ENCODE data around the gene UBXN6.
A peak's percentile ranks its signal among the peaks of the same experiment; 100 is the strongest.

Gene UBXN6

GRCh38 chr19:4491446-4491845, 33.9 kb upstream of the UBXN6 start:
- Histone ChIP-seq H3K27me3 (ENCODE audit: control insufficient read depth, insufficient read depth, low read length) (no peaks in the 10 kb centered on the region), H3K36me3 (ENCODE audit: control insufficient read depth, insufficient read depth, low read length) (peaks cover 23% of the 10 kb centered on the region), H3K4me1 (ENCODE audit: control insufficient read depth, insufficient read depth, low read length) (no peaks in the 10 kb centered on the region), H3K27ac (ENCODE audit: low read depth, low read length) (no peak overlapping the region), H3K4me3 (ENCODE audit: low read length) (no peak overlapping the region), H3K9ac (ENCODE audit: low read length) (no peak overlapping the region)

- no peak overlapping the region for H3K27ac ChIP-seq (ENCODE audit: low read depth, low read length)
- H3K27me3 ChIP-seq (ENCODE audit: control insufficient read depth, insufficient read depth, low read length): no peaks in the 10 kb centered on the region
- no peak overlapping the region for H3K4me3 ChIP-seq (ENCODE audit: low read length)
- H3K9ac ChIP-seq (ENCODE audit: low read length): no peak overlapping the region
- H3K36me3 ChIP-seq (ENCODE audit: control insufficient read depth, insufficient read depth, low read length): peaks cover 23% of the 10 kb centered on the region
- H3K4me1 ChIP-seq (ENCODE audit: control insufficient read depth, insufficient read depth, low read length): no peaks in the 10 kb centered on the region
Observed at GRCh38 chr19:4488496-4488895, 30.9 kb upstream of the UBXN6 start.

GRCh38 chr19:4487572-4487971, 30.0 kb upstream of the UBXN6 start:
- Histone ChIP-seq H3K4me1 (ENCODE audit: control insufficient read depth, insufficient read depth, low read length) (no peaks in the 10 kb centered on the region), H3K36me3 (ENCODE audit: control insufficient read depth, insufficient read depth, low read length) (peaks cover 24% of the 10 kb centered on the region), H3K27ac (ENCODE audit: low read depth, low read length) (no peak overlapping the region), H3K27me3 (ENCODE audit: control insufficient read depth, insufficient read depth, low read length) (no peaks in the 10 kb centered on the region), H3K4me3 (ENCODE audit: low read length) (no peak overlapping the region), H3K9ac (ENCODE audit: low read length) (no peak overlapping the region)

DNA sequence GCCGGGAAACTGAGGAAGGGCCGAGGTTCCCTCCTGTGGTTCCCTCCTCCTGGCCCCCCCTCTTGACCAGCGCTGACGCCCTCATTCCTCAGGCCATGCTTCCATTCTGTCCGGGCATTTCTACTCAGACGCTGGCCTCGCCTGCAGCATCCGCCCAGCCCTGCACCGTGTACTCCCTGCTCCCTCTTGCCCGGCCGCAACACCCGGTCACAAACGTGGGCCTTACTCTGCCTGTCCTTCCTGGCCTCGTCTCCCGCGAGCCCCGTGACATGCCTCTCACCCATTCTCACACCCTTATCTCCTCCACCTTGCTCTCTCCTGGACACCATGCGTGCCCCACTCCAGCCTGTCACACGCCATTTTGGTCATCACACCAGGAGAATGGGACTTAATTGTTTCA, 25.8 kb upstream of the UBXN6 start:
- Histone ChIP-seq H3K4me3 (ENCODE audit: low read length) (no peak overlapping the region), H3K27ac (ENCODE audit: low read depth, low read length) (no peak overlapping the region), H3K36me3 (ENCODE audit: control insufficient read depth, insufficient read depth, low read length) (peaks cover 6% of the 10 kb centered on the region), H3K4me1 (ENCODE audit: control insufficient read depth, insufficient read depth, low read length) (no peaks in the 10 kb centered on the region), H3K27me3 (ENCODE audit: control insufficient read depth, insufficient read depth, low read length) (no peaks in the 10 kb centered on the region), H3K9ac (ENCODE audit: low read length) (no peak overlapping the region)

GRCh38 chr19:4482721-4483364, 25.2 kb upstream of the UBXN6 start:
- H3K4me1 ChIP-seq (ENCODE audit: control insufficient read depth, insufficient read depth, low read length): no peaks in the 10 kb centered on the region
- no peak overlapping the region for H3K9ac ChIP-seq (ENCODE audit: low read length)
- no peak overlapping the region for H3K4me3 ChIP-seq (ENCODE audit: low read length)
- H3K27me3 ChIP-seq (ENCODE audit: control insufficient read depth, insufficient read depth, low read length): no peaks in the 10 kb centered on the region
- peaks cover 6% of the 10 kb centered on the region for H3K36me3 ChIP-seq (ENCODE audit: control insufficient read depth, insufficient read depth, low read length)
- H3K27ac ChIP-seq (ENCODE audit: low read depth, low read length): no peak overlapping the region

DNA sequence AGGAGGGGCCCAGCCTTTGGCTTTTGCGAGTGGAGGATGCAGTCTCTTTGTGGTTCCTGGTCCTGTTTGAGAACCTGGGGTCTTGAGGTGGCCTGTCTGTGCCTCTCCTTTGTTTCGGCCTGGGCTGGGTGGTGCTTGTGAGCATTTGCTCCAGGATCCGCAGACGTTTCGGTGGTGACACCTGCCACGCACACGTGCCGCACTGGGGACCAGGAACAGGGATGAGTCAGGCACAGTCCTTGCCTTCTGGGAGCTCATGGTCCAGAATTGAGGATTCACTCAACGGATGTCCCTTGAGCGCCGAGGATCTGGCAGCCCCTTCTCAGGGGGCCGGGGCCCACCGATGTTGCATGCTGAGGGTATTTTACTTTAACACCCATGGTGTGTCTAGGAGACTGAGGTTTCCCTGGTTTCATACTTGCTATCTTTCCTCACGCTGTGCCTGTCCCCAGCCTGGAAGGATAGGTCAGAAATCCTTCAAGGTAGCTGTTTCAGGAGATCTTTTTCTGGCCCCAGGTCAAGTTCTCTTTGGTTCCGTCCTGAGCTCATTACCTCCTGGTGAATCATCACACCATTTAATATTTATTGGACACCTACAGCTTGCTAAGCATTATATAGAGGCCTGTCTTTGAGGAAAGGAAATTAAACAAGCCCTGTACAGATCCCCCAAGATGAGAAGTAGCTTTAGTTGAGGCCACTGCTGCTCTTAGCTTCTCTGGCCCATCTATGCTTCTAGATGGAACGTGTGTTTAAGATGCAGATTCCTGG, 19.6 kb upstream of the UBXN6 start:
- peaks cover 3% of the 10 kb centered on the region for H3K36me3 ChIP-seq (ENCODE audit: control insufficient read depth, insufficient read depth, low read length)
- H3K4me1 ChIP-seq (ENCODE audit: control insufficient read depth, insufficient read depth, low read length): peaks cover 7% of the 10 kb centered on the region
- H3K27me3 ChIP-seq (ENCODE audit: control insufficient read depth, insufficient read depth, low read length): no peaks in the 10 kb centered on the region
- no peak overlapping the region for H3K27ac ChIP-seq (ENCODE audit: low read depth, low read length)
- H3K4me3 ChIP-seq (ENCODE audit: low read length): no peak overlapping the region
- H3K9ac ChIP-seq (ENCODE audit: low read length): no peak overlapping the region

DNA sequence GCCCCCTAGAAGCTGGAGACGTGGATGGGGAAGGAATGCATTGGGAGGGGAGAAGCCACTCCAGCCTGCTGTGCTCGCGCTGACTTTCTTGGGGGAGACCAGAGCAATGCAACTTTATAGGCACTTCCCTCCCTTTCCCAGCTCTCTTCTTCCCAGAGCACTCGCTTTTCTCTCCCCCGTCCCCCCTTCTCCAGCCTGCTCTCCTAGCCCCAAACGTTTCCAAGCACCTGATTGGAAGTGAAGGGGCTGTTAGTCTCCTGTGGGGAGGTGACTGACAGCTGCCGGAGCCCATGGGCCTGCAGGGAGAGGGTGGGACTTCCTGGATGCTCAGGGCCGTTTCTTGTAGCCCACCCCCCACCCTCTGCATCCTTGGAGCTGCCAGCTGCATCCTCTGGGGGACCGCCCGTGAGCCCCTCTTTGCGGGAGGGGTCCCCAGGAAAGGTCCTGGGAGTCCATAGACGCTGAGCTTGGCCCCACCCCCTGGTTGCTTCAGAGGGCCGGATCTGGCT, 17.0 kb upstream of the UBXN6 start:
- H3K27me3 ChIP-seq (ENCODE audit: control insufficient read depth, insufficient read depth, low read length): no peaks in the 10 kb centered on the region
- peaks cover 7% of the 10 kb centered on the region for H3K4me1 ChIP-seq (ENCODE audit: control insufficient read depth, insufficient read depth, low read length)
- peaks cover 3% of the 10 kb centered on the region for H3K36me3 ChIP-seq (ENCODE audit: control insufficient read depth, insufficient read depth, low read length)
- H3K9ac ChIP-seq (ENCODE audit: low read length): no peak overlapping the region
- peak overlapping the region; percentile 54 for H3K4me3 ChIP-seq (ENCODE audit: low read length)
- H3K27ac ChIP-seq (ENCODE audit: low read depth, low read length): no peak overlapping the region

GRCh38 chr19:4473763-4474513, 16.3 kb upstream of the UBXN6 start:
- peaks cover 3% of the 10 kb centered on the region for H3K36me3 ChIP-seq (ENCODE audit: control insufficient read depth, insufficient read depth, low read length)
- no peak overlapping the region for H3K9ac ChIP-seq (ENCODE audit: low read length)
- peak overlapping the region; percentile 54 for H3K4me3 ChIP-seq (ENCODE audit: low read length)
- H3K27ac ChIP-seq (ENCODE audit: low read depth, low read length): no peak overlapping the region
- peaks cover 7% of the 10 kb centered on the region for H3K4me1 ChIP-seq (ENCODE audit: control insufficient read depth, insufficient read depth, low read length)
- H3K27me3 ChIP-seq (ENCODE audit: control insufficient read depth, insufficient read depth, low read length): no peaks in the 10 kb centered on the region

DNA sequence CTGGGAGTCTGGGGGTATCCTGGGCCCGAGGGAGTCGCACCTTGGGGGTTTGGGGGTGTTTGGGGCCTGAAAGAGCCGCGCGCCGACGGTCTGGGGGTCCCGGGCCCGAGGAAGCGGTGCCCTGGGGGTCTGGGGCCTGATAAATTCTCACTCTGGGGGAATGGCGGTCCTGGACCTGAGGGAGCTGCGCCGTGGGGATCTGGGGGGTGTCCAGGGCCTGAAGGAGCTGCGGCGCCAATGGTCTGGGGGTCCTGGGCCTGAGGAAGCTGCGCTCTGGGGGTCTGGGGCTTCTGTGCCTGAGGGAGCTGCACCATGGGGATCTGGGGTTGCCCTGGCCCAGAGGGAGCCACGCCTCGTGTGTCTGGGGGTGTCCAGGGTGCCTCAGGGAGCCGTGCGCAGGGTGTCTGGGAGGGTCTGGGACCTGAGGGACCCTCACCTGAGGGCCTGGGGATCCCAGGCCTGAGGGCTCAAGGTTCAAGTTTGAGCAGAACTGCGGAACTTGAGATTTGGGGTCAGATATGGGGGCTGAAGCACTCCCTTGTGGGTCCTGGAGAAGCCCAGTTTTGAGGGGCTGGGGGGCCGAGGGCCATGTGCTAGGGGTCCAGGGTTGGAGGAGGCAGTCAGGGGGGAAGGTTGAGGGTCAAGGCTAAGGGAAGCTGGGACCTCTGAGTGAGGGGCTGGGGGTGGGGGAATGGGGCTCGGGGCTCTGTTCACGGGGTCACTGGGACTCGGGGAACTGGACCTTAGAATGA, 15.6 kb upstream of the UBXN6 start:
- peak overlapping the region; percentile 21 for H3K9ac ChIP-seq (ENCODE audit: low read length)
- peaks cover 3% of the 10 kb centered on the region for H3K36me3 ChIP-seq (ENCODE audit: control insufficient read depth, insufficient read depth, low read length)
- H3K4me1 ChIP-seq (ENCODE audit: control insufficient read depth, insufficient read depth, low read length): peaks cover 7% of the 10 kb centered on the region
- peak overlapping the region; percentile 73 for H3K4me3 ChIP-seq (ENCODE audit: low read length)
- H3K27ac ChIP-seq (ENCODE audit: low read depth, low read length): peak overlapping the region; percentile 7
- no peaks in the 10 kb centered on the region for H3K27me3 ChIP-seq (ENCODE audit: control insufficient read depth, insufficient read depth, low read length)

- Histone ChIP-seq H3K36me3 (ENCODE audit: control insufficient read depth, insufficient read depth, low read length) (peaks cover 3% of the 10 kb centered on the region), H3K4me3 (ENCODE audit: low read length) (peak within 1 kb of the TSS; percentile 78), H3K27ac (ENCODE audit: low read depth, low read length) (peak within 1 kb of the TSS; percentile 91)
Observed at GRCh38 chr19:4472174-4472974, 14.8 kb upstream of the UBXN6 start, which contains the start of gene HDGFL2. TSS of gene HDGFL2 (plus strand) at chr19:4472297. CDS start at chr19:4472351, 54 bp downstream.

GRCh38 chr19:4471403-4472173, 14.0 kb upstream of the UBXN6 start:
- H3K36me3 ChIP-seq (ENCODE audit: control insufficient read depth, insufficient read depth, low read length): peaks cover 2% of the 10 kb centered on the region
- H3K4me1 ChIP-seq (ENCODE audit: control insufficient read depth, insufficient read depth, low read length): peaks cover 7% of the 10 kb centered on the region
- H3K27ac ChIP-seq (ENCODE audit: low read depth, low read length): peak overlapping the region; percentile 91
- peak overlapping the region; percentile 62 for H3K9ac ChIP-seq (ENCODE audit: low read length)
- H3K27me3 ChIP-seq (ENCODE audit: control insufficient read depth, insufficient read depth, low read length): no peaks in the 10 kb centered on the region
- H3K4me3 ChIP-seq (ENCODE audit: low read length): peak overlapping the region; percentile 78

More at GRCh38 chr19:4472174-4472974, 14.8 kb upstream of the UBXN6 start, which contains the start of gene HDGFL2:
- Histone ChIP-seq H3K9ac (ENCODE audit: low read length) (peak within 1 kb of the TSS; percentile 62), H3K4me1 (ENCODE audit: control insufficient read depth, insufficient read depth, low read length) (peaks cover 7% of the 10 kb centered on the region), H3K27me3 (ENCODE audit: control insufficient read depth, insufficient read depth, low read length) (no peaks in the 10 kb centered on the region)

Data from rectal smooth muscle tissue (tissue), 1 donor.